Retinal pigment epithelial cell (primary cell): ENCODE data around the gene TRAPPC10.

Source experiments
- DNase-seq: peaks from one replicate; pipeline ENCODE4 v3.0.0-alpha.2; 2010; ENCODE audit warnings: low read depth
- H3K4me3 ChIP-seq: 2 replicates; pipeline ENCODE4 v1.5.1; 2011; ENCODE audit warnings: mild to moderate bottlenecking, low read length, control low read depth, moderate library complexity
- TF ChIP-seq, protein P1 (sequence below): conservative IDR thresholded peaks from 2 replicates; pipeline ENCODE4 v1.5.1; 2011; ENCODE audit warnings: low read depth, low read length, control low read depth, inconsistent platforms

Gene TRAPPC10

DNA sequence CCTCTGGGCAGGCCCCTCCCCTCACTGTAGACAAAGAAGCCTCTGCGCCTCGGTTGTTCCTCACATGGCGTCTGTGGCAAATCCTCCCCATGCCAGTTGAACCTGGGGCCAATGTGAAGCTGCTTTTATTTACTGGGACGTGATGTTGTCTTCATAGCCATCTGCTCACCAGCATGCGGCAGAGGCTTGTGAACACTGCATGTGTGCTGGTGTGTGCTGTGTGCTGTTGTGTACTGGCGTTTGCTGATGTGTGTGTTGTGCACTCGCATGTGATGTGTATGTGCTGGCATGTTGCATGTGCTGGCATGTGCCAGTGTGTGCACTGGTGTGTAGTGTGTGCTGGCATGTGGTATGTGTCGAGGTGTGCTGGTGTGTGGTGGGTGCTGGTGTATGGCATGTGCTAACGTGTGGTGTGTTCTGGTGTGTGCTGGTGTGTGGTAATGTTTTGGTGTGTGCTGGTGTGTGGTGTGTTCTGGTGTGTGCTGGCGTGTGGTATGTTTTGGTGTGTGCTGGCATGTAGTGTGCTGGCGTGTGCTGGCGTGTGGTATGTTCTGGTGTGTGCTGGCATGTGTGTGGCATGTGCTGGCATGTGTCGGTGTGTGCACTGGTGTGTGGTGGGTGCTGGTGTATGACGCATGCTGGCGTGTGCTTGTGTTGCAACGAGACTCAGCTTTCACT is 37.2 kb upstream of the TRAPPC10 start:
- no peak overlapping the region for H3K4me3 ChIP-seq
- DNase-seq: no peak
- TF ChIP-seq, protein P1, sequence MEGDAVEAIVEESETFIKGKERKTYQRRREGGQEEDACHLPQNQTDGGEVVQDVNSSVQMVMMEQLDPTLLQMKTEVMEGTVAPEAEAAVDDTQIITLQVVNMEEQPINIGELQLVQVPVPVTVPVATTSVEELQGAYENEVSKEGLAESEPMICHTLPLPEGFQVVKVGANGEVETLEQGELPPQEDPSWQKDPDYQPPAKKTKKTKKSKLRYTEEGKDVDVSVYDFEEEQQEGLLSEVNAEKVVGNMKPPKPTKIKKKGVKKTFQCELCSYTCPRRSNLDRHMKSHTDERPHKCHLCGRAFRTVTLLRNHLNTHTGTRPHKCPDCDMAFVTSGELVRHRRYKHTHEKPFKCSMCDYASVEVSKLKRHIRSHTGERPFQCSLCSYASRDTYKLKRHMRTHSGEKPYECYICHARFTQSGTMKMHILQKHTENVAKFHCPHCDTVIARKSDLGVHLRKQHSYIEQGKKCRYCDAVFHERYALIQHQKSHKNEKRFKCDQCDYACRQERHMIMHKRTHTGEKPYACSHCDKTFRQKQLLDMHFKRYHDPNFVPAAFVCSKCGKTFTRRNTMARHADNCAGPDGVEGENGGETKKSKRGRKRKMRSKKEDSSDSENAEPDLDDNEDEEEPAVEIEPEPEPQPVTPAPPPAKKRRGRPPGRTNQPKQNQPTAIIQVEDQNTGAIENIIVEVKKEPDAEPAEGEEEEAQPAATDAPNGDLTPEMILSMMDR: no peak

DNA sequence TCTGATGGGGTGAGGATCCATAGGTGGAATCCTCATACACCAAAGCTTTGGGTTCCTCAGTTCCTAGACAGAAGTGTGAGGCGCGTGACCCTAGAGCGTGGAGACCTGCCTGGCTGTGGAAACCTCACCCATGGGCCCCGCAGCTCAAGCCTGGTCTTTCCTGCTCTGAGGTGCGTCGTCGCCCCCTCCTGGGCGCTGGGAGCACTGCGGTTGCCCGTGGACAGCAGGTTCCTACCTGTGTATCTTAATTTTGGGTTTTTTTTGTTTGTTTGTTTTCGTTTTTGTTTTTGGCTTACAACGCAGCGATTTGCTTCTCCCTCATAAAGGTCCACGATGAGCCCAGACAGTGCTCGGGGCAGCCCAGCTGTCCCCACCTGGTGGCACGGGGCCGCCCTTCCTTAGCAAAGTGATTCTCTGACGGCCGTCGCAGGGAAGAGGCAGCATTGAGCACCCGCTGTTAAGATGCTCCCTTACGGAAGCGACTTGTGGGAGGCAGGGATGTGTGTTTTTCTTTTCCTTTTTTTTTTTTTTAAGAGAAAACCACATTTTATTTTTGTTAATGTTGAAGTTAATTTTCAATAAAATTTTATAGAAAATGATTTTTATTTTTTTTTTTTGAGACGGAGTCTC is 36.5 kb upstream of the TRAPPC10 start:
- H3K4me3 ChIP-seq: no peak overlapping the region
- TF ChIP-seq, protein P1: peak; percentile 94
- DNase-seq: no peak

DNA sequence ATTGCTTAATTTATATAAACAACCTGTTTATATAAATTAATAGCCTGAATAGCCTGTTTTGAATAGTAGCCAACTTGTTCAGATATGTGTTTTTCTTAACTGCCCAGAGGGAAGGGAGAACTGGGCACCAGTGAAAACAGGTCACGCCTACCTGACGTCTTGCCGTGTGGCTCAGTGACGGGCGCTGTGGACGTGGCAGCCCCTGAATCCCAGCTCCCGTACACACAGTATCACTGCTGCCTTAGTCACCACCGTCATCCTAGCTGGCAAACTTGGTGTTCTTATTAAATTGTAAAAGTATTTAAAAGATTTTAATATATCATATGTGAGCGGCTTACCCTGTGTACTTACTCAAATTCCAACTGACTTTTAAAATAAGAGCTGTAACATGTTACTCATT is 35.4 kb upstream of the TRAPPC10 start:
- peak; percentile 96 for DNase-seq
- TF ChIP-seq, protein P1: no peak
- H3K4me3 ChIP-seq: no peak overlapping the region

DNA sequence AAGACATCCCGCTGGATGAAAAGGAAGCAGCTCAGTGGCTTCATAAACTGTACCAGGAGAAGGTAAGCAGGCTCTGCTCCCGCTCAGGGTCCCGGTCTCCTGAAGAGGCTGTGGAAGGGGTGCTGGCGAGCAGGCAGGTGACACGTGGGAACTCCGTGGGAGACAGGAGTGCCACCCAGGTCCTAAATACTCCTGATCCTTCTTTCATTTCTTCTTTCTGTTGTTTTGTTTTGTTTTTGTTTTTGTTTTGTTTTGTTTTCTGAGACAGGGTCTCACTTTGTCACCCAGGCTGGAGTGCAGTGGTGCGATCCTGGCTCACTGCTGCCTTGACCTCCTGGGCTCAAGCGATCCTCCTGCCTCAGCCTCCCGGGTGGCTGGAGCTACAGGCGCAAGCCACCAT is 34.0 kb upstream of the TRAPPC10 start:
- no peak for DNase-seq
- H3K4me3 ChIP-seq: no peak overlapping the region

DNA sequence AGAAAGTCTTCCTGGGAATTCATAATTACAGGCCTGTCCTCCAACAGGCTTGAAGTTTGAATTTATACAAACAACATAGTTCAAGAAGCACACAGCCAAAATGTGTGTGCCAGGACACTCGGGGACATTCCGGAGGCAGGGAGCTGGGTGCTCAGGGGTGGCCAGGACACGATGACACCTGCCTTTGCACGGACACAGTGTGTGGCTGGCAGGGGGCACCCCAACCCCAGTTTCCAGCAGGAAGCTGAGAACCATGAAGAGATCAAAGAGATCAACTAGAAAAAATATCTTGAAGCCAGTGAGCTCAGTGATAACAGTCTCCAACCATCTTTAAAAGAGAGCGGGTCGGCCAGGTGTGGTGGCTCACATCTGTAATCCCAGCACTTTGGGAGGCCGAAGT is 32.5 kb upstream of the TRAPPC10 start:
- TF ChIP-seq, protein P1: no peak

More for the DNA sequence above, 34.0 kb upstream of the TRAPPC10 start:
- TF ChIP-seq, protein P1: no peak

DNA sequence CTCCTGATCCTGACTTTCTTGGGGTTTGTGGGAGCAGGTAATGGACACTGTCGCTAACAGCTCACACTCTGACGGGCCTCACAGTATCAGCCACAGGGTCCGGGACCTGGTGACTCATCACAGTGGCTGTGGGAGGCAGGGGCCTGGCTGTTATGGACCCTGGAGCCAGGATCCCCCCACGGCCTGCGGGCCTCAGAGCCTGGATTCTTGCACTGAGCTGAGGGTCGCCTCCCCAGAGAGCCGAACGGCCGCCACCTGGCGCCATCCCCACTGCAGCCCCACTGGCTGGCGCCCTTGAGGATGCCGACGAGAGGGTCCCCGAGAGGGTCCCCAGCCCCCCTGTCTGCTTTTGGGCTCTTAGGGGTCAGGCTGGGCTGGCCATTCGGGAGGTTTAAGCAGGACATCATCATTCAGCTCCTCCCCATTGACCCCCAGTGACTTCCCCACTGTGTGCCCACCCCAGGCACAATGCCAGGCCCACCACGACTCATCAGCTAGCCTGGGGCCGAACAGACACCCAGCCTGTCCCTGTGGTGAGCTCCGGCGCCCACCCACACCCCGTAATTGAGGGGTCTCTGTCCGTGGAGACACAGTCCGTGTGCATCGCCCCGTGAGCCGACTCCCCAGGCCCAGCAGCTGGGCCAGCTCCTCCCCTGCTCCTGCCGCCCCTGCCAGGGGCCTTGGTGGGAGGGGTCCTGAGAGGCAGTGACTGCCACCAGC is 30.8 kb upstream of the TRAPPC10 start:
- no peak overlapping the region for H3K4me3 ChIP-seq
- TF ChIP-seq, protein P1: no peak
- DNase-seq: no peak

More for the DNA sequence above, 32.5 kb upstream of the TRAPPC10 start:
- no peak for DNase-seq
- H3K4me3 ChIP-seq: no peak overlapping the region
